ENCODE data around the gene TTLL10.

TTLL10 gene

DNA sequence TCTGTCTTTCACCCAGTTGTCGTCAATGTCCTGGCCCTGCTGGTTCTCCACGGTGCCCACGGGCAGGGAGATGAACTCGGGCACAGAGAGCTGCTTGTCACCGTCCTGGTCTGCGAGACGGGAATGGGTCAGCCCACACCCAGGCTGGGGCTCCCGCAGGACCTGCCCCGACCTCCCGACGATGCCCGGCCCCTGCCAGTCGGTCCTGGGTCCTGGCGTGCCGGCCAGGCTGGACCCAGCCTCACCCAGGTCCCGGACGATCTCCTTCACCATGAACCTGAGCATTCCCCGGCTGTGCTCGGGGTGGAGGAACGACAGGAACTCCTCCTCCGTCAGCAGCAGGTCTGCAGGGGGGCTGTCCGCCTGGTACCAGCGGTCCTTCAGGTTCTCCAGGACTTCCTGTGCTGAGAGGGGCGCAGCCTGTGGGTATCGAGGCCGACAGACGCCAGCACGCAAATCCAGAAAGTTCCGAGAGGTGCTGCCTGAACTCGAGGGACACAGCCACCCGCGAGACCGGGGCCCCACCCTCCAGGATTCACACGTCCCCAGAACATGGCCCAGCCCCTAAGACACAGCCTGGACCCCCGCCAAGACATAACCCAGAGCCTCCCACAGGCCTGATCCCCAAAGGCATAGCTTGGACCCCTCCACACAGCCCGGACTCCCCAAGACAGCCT, 45.0 kb downstream of the TTLL10 start:
- no peak for DNase-seq (ENCODE audit: low read depth)
- TF ChIP-seq POLR2A (IDR thresholded peaks at IDR 0.05; ENCODE audit: extremely low read depth, insufficient read length) (no peak), MYC (IDR thresholded peaks at IDR 0.05; ENCODE audit: low read depth, low read length) (no peak)
- TF ChIP-seq, protein P1, sequence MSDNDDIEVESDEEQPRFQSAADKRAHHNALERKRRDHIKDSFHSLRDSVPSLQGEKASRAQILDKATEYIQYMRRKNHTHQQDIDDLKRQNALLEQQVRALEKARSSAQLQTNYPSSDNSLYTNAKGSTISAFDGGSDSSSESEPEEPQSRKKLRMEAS (IDR thresholded peaks at IDR 0.05; ENCODE audit: low read depth, low read length), result no peak
- TF ChIP-seq, protein P2, sequence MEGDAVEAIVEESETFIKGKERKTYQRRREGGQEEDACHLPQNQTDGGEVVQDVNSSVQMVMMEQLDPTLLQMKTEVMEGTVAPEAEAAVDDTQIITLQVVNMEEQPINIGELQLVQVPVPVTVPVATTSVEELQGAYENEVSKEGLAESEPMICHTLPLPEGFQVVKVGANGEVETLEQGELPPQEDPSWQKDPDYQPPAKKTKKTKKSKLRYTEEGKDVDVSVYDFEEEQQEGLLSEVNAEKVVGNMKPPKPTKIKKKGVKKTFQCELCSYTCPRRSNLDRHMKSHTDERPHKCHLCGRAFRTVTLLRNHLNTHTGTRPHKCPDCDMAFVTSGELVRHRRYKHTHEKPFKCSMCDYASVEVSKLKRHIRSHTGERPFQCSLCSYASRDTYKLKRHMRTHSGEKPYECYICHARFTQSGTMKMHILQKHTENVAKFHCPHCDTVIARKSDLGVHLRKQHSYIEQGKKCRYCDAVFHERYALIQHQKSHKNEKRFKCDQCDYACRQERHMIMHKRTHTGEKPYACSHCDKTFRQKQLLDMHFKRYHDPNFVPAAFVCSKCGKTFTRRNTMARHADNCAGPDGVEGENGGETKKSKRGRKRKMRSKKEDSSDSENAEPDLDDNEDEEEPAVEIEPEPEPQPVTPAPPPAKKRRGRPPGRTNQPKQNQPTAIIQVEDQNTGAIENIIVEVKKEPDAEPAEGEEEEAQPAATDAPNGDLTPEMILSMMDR (IDR thresholded peaks at IDR 0.05; ENCODE audit: low read depth, low read length), result no peak
- H3K4me3 ChIP-seq (ENCODE audit: low read depth, low read length), result no peak overlapping the region

DNA sequence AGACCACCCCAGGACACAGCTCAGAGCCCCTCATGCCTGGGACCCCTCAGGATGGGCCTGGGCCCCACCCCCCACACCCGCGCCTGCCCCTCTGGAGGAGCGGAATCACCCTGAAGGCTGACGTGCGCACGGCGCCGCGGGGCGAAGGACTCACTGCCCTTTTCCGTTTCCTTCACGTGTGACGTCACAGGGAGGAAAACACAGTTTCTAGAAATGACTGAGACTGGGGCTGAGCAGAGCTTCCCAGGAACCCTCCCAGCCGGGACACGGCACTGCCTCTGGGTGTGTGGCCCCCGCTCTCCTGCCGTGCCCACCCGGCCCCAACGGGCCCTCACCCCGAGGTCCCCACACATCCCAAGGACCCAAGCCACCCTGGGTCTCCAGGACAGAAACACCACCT, 45.7 kb downstream of the TTLL10 start:
- no peak for DNase-seq (ENCODE audit: low read depth)
- H3K4me3 ChIP-seq (ENCODE audit: low read depth, low read length), result no peak overlapping the region
- TF ChIP-seq, protein P2 (IDR thresholded peaks at IDR 0.05; ENCODE audit: low read depth, low read length), result no peak
- TF ChIP-seq MYC (IDR thresholded peaks at IDR 0.05; ENCODE audit: low read depth, low read length) (no peak), POLR2A (IDR thresholded peaks at IDR 0.05; ENCODE audit: extremely low read depth, insufficient read length) (no peak)
- TF ChIP-seq, protein P1 (IDR thresholded peaks at IDR 0.05; ENCODE audit: low read depth, low read length), result no peak

DNA sequence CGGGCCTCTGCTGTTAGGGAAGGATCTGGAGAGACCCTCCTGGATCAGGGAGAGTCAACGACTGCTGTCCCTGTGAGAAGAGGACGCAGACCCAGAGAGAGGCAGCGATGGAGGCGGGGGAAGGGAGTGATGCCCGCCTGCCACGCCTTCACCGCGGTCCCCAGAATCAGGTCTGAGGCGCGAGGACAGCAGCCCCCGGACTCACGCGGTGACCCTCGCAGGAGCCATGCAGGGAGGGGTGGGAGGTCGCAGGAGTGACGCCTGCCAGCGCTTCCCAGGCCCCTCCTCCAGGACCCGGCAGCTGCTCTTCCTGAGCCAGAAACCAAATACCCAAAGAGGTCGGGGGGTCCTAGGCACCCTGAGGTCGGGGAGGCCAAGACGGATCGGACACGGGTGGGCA, 46.5 kb downstream of the TTLL10 start:
- DNase-seq (ENCODE audit: low read depth), result no peak
- no peak for TF ChIP-seq POLR2A (IDR thresholded peaks at IDR 0.05; ENCODE audit: extremely low read depth, insufficient read length)
- TF ChIP-seq, protein P2 (IDR thresholded peaks at IDR 0.05; ENCODE audit: low read depth, low read length), result no peak
- TF ChIP-seq, protein P1 (IDR thresholded peaks at IDR 0.05; ENCODE audit: low read depth, low read length), result no peak
- TF ChIP-seq MYC (IDR thresholded peaks at IDR 0.05; ENCODE audit: low read depth, low read length), result no peak
- no peak overlapping the region for H3K4me3 ChIP-seq (ENCODE audit: low read depth, low read length)

DNA sequence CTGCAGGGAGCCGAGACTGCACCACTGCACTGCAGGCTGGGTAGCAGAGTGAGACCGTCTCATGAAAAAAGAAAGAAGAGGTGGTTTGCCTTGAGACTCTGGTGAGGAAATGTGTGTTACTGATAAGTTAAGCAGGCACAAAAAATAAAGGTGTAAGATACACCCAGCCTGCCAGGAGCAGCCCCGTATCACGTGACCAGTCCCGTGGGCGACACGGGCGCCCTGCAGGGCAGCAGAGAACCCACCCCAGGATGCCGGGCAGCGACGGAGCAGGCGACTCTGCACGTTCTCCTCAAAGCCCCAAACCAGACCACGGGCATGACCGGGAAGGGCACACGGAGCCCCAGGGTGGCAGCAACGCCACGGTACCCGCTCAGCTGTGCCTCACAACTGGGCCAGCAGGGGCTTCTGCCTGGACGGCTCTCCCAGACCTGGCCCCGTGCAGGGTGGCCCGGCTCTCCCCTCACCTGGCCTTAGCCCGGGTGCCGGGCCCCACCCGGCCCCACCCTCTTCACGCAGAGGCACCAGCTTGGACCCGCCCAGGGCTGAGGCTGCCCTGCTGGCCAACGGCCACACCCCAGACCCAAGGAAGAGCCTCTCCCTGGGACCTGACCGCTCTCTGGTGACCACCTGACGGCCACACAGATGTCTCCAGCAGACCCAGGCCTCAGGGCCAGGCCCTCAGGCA, 48.4 kb downstream of the TTLL10 start:
- TF ChIP-seq, protein P2 (IDR thresholded peaks at IDR 0.05; ENCODE audit: low read depth, low read length), result no peak
- no peak for TF ChIP-seq POLR2A (IDR thresholded peaks at IDR 0.05; ENCODE audit: extremely low read depth, insufficient read length)
- TF ChIP-seq, protein P1 (IDR thresholded peaks at IDR 0.05; ENCODE audit: low read depth, low read length), result no peak
- TF ChIP-seq MYC (IDR thresholded peaks at IDR 0.05; ENCODE audit: low read depth, low read length), result no peak
- no peak for DNase-seq (ENCODE audit: low read depth)
- no peak overlapping the region for H3K4me3 ChIP-seq (ENCODE audit: low read depth, low read length)

DNA sequence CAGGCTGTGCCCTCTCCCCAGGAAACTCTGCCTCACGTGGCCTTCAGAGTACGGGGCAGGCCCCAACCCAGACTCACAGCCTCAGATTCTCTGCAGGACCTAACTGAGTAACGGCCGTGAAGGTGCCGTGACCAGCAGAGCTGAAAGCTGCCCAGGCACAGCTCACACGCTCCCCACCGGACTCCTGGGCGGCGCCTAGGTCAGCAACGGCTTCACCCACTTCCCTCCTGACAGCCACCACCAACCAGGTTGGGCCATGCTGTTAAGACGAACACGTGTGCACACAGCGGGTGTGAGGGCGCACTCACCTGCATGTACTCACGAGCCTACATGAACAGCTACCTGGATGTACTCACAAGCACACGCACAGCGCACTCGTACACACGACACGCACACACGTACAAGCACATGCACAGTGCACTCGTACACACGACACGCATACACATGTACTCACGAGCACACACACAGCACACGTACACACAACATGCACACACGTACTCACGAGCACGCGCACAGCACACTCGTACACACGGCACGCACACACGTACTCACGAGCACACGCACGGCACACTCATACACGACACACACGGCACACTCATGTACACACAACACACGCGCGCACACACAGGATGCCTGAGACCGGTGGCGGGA, 49.0 kb downstream of the TTLL10 start:
- no peak overlapping the region for H3K4me3 ChIP-seq (ENCODE audit: low read depth, low read length)
- no peak for DNase-seq (ENCODE audit: low read depth)
- TF ChIP-seq, protein P1 (IDR thresholded peaks at IDR 0.05; ENCODE audit: low read depth, low read length), result no peak
- TF ChIP-seq MYC (IDR thresholded peaks at IDR 0.05; ENCODE audit: low read depth, low read length) (no peak), POLR2A (IDR thresholded peaks at IDR 0.05; ENCODE audit: extremely low read depth, insufficient read length) (no peak)
- TF ChIP-seq, protein P2 (IDR thresholded peaks at IDR 0.05; ENCODE audit: low read depth, low read length), result no peak
